GM12878 (cell line): ENCODE data around the gene UNC50. TPM values are rescaled to one million over a fixed set of nuclear protein-coding genes. Genes with fewer than 3 reads are reported as not detected.

Experiments used
- ATAC-seq: fragments of 200-7000 bp; cut with Tn5 transposase; 3 replicates; pipeline ENCODE4 v1.9.1; 2020; ENCODE audit warnings: mild to moderate bottlenecking, moderate library complexity
- BruUV-seq: library from RNA; stranded (reverse); fragments of 400-500 nt; replicated peaks from 2 replicates; lab custom pipeline; 2021; lab: Mats Ljungman, UMichigan
- CTCF ChIA-PET: fragments of 300-600 bp; sonication (Branson Sonifier 250); formaldehyde crosslinking; extraction: SDS; loops from one replicate; lab custom pipeline; 2021; ENCODE audit warnings: inconsistent platforms; lab: Yijun Ruan, JAX
- POLR2A ChIA-PET: fragments of 350-600 bp; formaldehyde crosslinking; extraction: SDS; loops from one replicate; lab custom pipeline; 2021; ENCODE audit warnings: inconsistent platforms; lab: Charles Lee
- RAD21 ChIA-PET: fragments of 300-600 bp; sonication (Branson Sonifier 250); formaldehyde crosslinking; loops from one replicate; lab custom pipeline; 2023; ENCODE audit warnings: antibody characterized with exemption; ENCODE audit not compliant: unreplicated experiment; lab: Charles Lee
- SMC1A ChIA-PET: fragments of 300-600 bp; sonication (Branson Sonifier 250); formaldehyde crosslinking; loops from one replicate; lab custom pipeline; 2023; ENCODE audit not compliant: unreplicated experiment, uncharacterized antibody; lab: Charles Lee
- DNase-seq: peaks from one replicate; pipeline ENCODE4 v3.0.0-alpha.2; 2011; ENCODE audit warnings: low read depth, low spot score
- FAIRE-seq: peaks from 3 replicates; lab custom pipeline; 2011; peaks lifted over from hg19 to GRCh38; lab: Jason Lieb, UNC
- H2AFZ ChIP-seq: 2 replicates; pipeline ENCODE4 v1.6.0; 2011; ENCODE audit warnings: low read depth, low read length, control low read depth; ENCODE audit not compliant: control insufficient read depth
- H3K27ac ChIP-seq: 2 replicates; pipeline ENCODE4 v1.5.1; 2011; ENCODE audit warnings: control low read depth; ENCODE audit not compliant: control insufficient read depth, insufficient read depth
- H3K27me3 ChIP-seq, 2 experiments: replicated peaks in 1 of 2; 2 replicates each; pipeline versions ENCODE4 v1.6.0 to v1.6.1; 2011; ENCODE audit warnings: low read length in 1 of 2; ENCODE audit not compliant: control insufficient read depth in 2 of 2, insufficient read depth in 2 of 2
- H3K36me3 ChIP-seq, 2 experiments: 2 replicates each; pipeline ENCODE4 v1.5.1; 2011; ENCODE audit warnings: low read length in 1 of 2; ENCODE audit not compliant: control insufficient read depth in 2 of 2, insufficient read depth in 2 of 2
- H3K4me1 ChIP-seq: 2 replicates; pipeline ENCODE4 v1.6.1; 2011; ENCODE audit warnings: mild to moderate bottlenecking, low read length, moderate library complexity, mixed read lengths; ENCODE audit not compliant: control insufficient read depth, insufficient read depth
- H3K4me2 ChIP-seq: 2 replicates; pipeline ENCODE4 v1.6.0; 2011; ENCODE audit warnings: control low read depth; ENCODE audit not compliant: control insufficient read depth, insufficient read depth
- H3K4me3 ChIP-seq: fragments of 200-600 bp; sonication (generic); 2 replicates; pipeline ENCODE4 v1.5.1; 2016
- H3K79me2 ChIP-seq: 2 replicates; pipeline ENCODE4 v1.6.0; 2011; ENCODE audit warnings: low read length; ENCODE audit not compliant: control insufficient read depth, insufficient read depth
- H3K9ac ChIP-seq: 2 replicates; pipeline ENCODE4 v1.8.0; 2011; ENCODE audit warnings: low read length, control low read depth, mixed read lengths; ENCODE audit not compliant: control insufficient read depth, insufficient read depth
- H3K9me3 ChIP-seq: replicated peaks from 3 replicates; pipeline ENCODE4 v1.5.1; 2011; ENCODE audit warnings: mild to moderate bottlenecking, low read length; ENCODE audit not compliant: control insufficient read depth, insufficient read depth
- H4K20me1 ChIP-seq: 2 replicates; pipeline ENCODE4 v1.6.0; 2011; ENCODE audit not compliant: control insufficient read depth, insufficient read depth
- FOXK2 ChIP-seq: fragments of 450-650 bp; IDR thresholded peaks from 2 replicates; pipeline ENCODE4 v1.6.1; 2017; ENCODE audit warnings: mild to moderate bottlenecking, moderate library complexity
- MEF2A ChIP-seq: IDR thresholded peaks from 2 replicates; pipeline ENCODE4 v1.6.1; 2011; ENCODE audit warnings: low read depth, mild to moderate bottlenecking, low read length, moderate library complexity; ENCODE audit not compliant: insufficient read depth
- STAT1 ChIP-seq: fragments of 450-650 bp; conservative IDR thresholded peaks from 2 replicates; pipeline ENCODE4 v1.6.1; 2014; ENCODE audit warnings: antibody characterized with exemption, mild to moderate bottlenecking
- ZSCAN29 ChIP-seq: fragments of 450-650 bp; IDR thresholded peaks from 2 replicates; pipeline ENCODE4 v1.6.1; 2017; ENCODE audit warnings: mild to moderate bottlenecking, moderate library complexity
- ZZZ3 ChIP-seq: IDR thresholded peaks from 2 replicates; pipeline ENCODE4 v1.6.1; 2011; ENCODE audit warnings: low read depth; ENCODE audit not compliant: control insufficient read depth, insufficient read length
- WGBS: methylation state at CpG from one replicate; pipeline ENCODE4 v1.1.6; 2016; ENCODE audit warnings: low lambda C conversion rate; ENCODE audit not compliant: insufficient replicate concordance, insufficient coverage; ENCODE audit errors: missing lambda C conversion rate; 5-methylcytosine and 5-hydroxymethylcytosine counted together
- in situ Hi-C: fragments of 300-500 bp; cut with MboI; formaldehyde crosslinking; loops from 9 replicates; pipeline ENCODE4 v1.14.3; 2018; ENCODE audit warnings: mixed read lengths
- intact Hi-C: fragments of 100-400 bp; cut with micrococcal nuclease; formaldehyde crosslinking; loops from one replicate; pipeline ENCODE4 v1.14.2; 2022; ENCODE audit not compliant: unreplicated experiment
- polyA plus RNA-seq, 11 experiments: library from polyadenylated mRNA; depleted of rRNA in 4 of 11; unstranded in 6 of 11; stranded (reverse) in 5 of 11; fragments of >200 nt; fragmentation: Nextera tagmentation in 4 of 11; fragmentation: Illumina TruSeq in 1 of 11; extraction: Ambion mirVana in 4 of 11; extraction: Trizol in 1 of 11; gene quantifications; 1 replicate in 1 of 11; 2 replicates in 10 of 11; pipeline versions ENCODE4 v1.2.1 to v1.2.3, GENCODE V29; 2011 to 2016; ENCODE audit warnings: inconsistent platforms in 2 of 11, missing spikeins in 2 of 11, low read depth in 1 of 11
- total RNA-seq, 4 experiments: library from RNA; depleted of rRNA in 3 of 4; stranded (reverse); fragments of >200 nt in 3 of 4; fragmentation: Illumina TruSeq in 1 of 4; extraction: Trizol in 1 of 4; gene quantifications; 2 replicates each; pipeline versions ENCODE4 v1.2.1 to v1.2.3, GENCODE V29; 2013 to 2021
- TF ChIP-seq, protein P1 (sequence below): fragments of 450-650 bp; IDR thresholded peaks from 2 replicates; pipeline ENCODE4 v1.6.1; 2016; ENCODE audit warnings: mild to moderate bottlenecking
- TF ChIP-seq, protein P2 (sequence below): fragments of 450-650 bp; formaldehyde crosslinking; IDR thresholded peaks from 2 replicates; pipeline ENCODE4 v1.4.0; 2020; ENCODE audit warnings: mild to moderate bottlenecking, moderate library complexity
- TF ChIP-seq, protein P3 (sequence below): IDR thresholded peaks from 2 replicates; pipeline ENCODE4 v1.6.1; 2011; ENCODE audit warnings: low read depth, mild to moderate bottlenecking, low read length, moderate library complexity, borderline replicate concordance; ENCODE audit errors: extremely low read depth

UNC50 gene
- total and polyA plus RNA-seq, 10 of the 15 experiments (the other 5 are each of a cell fraction or from before 2014, with no cell fraction given), result 25.5 to 76.3 (median 37.8) TPM

DNA sequence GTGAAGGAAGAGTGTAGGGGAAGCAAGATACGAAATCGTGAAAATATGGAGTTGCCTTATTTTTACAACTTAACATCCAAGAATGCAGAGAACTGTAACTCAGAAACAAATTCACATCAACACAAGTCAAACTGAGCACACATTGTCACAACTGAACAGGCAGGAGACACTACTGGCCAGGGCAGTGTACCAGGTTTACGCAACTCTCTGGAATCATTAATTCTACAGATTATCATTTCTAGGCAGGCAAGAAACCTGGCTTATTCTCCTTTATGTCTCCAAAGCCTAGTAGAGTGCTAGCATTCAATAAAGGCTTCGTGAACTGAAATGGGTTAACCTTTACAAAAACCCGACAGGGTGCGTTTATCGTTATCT lies 661 bp upstream of the UNC50 start:
- intact Hi-C loops, result loop anchor here (5.0 kb wide), 1 partner anchor 140 kb away; no protein-coding TSS in a partner anchor
- ChIA-PET CTCF (interaction anchor here (2.6 kb wide), 1 partner anchor 41 kb away, joined by 6 read pairs; no protein-coding TSS in a partner anchor), POLR2A (no interaction called here), SMC1A (interaction anchor here (1.5 kb wide), 1 partner anchor 42 kb away, joined by 5 read pairs; no protein-coding TSS in a partner anchor), RAD21 (no interaction called here)
- H3K36me3 ChIP-seq, result peaks cover 2 to 16% of the 10 kb centered on the region in 2 experiments; a peak in 3 of 4 replicates
- H3K27ac ChIP-seq, result peak overlapping the region; percentile 84
- TF ChIP-seq, protein P1, sequence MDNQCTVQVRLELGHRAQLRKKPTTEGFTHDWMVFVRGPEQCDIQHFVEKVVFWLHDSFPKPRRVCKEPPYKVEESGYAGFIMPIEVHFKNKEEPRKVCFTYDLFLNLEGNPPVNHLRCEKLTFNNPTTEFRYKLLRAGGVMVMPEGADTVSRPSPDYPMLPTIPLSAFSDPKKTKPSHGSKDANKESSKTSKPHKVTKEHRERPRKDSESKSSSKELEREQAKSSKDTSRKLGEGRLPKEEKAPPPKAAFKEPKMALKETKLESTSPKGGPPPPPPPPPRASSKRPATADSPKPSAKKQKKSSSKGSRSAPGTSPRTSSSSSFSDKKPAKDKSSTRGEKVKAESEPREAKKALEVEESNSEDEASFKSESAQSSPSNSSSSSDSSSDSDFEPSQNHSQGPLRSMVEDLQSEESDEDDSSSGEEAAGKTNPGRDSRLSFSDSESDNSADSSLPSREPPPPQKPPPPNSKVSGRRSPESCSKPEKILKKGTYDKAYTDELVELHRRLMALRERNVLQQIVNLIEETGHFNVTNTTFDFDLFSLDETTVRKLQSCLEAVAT, result no peak
- TF ChIP-seq FOXK2 (no peak), MEF2A (no peak), STAT1 (no peak), ZSCAN29 (no peak), ZZZ3 (no peak)
- TF ChIP-seq, protein P2, sequence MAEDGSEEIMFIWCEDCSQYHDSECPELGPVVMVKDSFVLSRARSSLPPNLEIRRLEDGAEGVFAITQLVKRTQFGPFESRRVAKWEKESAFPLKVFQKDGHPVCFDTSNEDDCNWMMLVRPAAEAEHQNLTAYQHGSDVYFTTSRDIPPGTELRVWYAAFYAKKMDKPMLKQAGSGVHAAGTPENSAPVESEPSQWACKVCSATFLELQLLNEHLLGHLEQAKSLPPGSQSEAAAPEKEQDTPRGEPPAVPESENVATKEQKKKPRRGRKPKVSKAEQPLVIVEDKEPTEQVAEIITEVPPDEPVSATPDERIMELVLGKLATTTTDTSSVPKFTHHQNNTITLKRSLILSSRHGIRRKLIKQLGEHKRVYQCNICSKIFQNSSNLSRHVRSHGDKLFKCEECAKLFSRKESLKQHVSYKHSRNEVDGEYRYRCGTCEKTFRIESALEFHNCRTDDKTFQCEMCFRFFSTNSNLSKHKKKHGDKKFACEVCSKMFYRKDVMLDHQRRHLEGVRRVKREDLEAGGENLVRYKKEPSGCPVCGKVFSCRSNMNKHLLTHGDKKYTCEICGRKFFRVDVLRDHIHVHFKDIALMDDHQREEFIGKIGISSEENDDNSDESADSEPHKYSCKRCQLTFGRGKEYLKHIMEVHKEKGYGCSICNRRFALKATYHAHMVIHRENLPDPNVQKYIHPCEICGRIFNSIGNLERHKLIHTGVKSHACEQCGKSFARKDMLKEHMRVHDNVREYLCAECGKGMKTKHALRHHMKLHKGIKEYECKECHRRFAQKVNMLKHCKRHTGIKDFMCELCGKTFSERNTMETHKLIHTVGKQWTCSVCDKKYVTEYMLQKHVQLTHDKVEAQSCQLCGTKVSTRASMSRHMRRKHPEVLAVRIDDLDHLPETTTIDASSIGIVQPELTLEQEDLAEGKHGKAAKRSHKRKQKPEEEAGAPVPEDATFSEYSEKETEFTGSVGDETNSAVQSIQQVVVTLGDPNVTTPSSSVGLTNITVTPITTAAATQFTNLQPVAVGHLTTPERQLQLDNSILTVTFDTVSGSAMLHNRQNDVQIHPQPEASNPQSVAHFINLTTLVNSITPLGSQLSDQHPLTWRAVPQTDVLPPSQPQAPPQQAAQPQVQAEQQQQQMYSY (CRISPR knock-in tag), result no peak
- TF ChIP-seq, protein P3, sequence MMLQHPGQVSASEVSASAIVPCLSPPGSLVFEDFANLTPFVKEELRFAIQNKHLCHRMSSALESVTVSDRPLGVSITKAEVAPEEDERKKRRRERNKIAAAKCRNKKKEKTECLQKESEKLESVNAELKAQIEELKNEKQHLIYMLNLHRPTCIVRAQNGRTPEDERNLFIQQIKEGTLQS, result no peak
- H3K9me3 ChIP-seq, result no peaks in the 10 kb centered on the region; the same call in 2 of the 3 replicates
- peaks cover 54% of the 10 kb centered on the region for H3K79me2 ChIP-seq
- in situ Hi-C loops, result no loop called here
- FAIRE-seq, result no peak
- TSS peak; percentile 79 for BruUV-seq
- H3K4me3 ChIP-seq, result peak overlapping the region; percentile 87
- H4K20me1 ChIP-seq, result 0 out of 2 replicates have a peak, but pooled peaks cover 3% of the 10 kb centered on the region
- WGBS, result 0% methylated on average over 7 of the region's 7 CpGs
- H3K4me2 ChIP-seq, result peak overlapping the region; percentile 96
- peak overlapping the region; percentile 91 for H2AFZ ChIP-seq
- peaks cover 9% of the 10 kb centered on the region for H3K4me1 ChIP-seq
- H3K27me3 ChIP-seq, result no peaks in the 10 kb centered on the region
- peak; percentile 14 for ATAC-seq
- no peak for DNase-seq
- H3K9ac ChIP-seq, result peak overlapping the region; percentile 93
